DMS153 treated with DMSO at 0.1 percent for 48 hours (cell line): ENCODE results near the gene TBCC.
"Not testable (repeated sequence)": the region's sequence is repeated elsewhere in the genome, so short reads cannot be mapped to it uniquely, and the experiment has no call there.

Experiments
- DNase-seq: peaks from one replicate; lab custom pipeline; 2025; ENCODE audit not compliant: unreplicated experiment; lab: John Stamatoyannopoulos, UW

The TBCC gene

GRCh38 chr6:42745640-42746462 lies at the start of gene TBCC:
TSS of gene TBCC (minus strand) at chr6:42746103. CDS start at chr6:42746073, 30 bp downstream.
- DNase-seq, result peak; percentile 95

- DNase-seq, result no peak
Observed at GRCh38 chr6:42795651-42796050, 49.7 kb upstream of the TBCC start.

- no peak for DNase-seq
Observed at GRCh38 chr6:42791706-42792320, 45.9 kb upstream of the TBCC start.

GRCh38 chr6:42790549-42791181 lies 44.8 kb upstream of the TBCC start:
- no peak for DNase-seq

DNA sequence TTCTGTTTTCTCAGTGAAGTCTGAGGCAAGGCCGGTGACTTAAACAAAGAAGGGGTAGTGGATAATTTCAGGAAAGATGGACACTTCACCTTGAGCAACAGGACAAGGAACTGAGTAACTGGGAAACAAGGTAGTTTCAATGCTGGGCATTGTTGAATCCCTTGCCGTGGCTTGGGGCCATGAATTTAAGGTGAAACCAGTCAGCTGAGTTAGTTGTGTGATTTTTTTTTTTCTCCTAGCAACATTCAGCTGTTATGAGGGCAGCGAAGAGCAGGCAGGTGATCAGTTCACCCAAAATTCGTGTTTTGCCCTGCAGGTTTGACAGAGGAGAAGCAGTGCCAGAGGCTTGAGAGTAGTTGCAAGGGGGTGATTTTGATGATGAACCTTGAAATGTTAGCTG lies 42.8 kb upstream of the TBCC start:
- DNase-seq, result no peak

GRCh38 chr6:42787063-42787472 lies 41.2 kb upstream of the TBCC start:
- DNase-seq, result no peak

DNA sequence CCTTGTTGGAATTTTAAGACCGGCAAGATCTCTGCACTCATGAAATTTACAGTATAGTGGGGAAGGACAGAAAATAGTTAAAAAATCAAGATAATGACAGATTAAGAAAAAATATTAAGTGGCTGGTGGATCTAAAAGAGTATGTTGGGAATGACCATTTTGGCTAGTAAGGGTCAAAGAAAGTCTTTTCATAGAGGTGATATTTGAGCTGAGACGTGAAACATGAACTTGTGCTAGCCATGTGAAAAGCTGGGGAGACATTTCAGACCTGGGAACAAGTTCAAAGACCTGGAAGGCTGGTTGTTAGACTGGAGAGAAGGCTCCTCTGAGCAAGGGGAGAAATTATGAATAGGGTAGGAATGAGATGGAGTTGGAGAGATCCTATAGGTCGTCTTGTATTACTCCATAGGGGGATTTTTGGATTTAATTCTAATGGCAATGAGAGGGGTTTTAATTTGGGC lies 40.7 kb upstream of the TBCC start:
- no peak for DNase-seq

DNA sequence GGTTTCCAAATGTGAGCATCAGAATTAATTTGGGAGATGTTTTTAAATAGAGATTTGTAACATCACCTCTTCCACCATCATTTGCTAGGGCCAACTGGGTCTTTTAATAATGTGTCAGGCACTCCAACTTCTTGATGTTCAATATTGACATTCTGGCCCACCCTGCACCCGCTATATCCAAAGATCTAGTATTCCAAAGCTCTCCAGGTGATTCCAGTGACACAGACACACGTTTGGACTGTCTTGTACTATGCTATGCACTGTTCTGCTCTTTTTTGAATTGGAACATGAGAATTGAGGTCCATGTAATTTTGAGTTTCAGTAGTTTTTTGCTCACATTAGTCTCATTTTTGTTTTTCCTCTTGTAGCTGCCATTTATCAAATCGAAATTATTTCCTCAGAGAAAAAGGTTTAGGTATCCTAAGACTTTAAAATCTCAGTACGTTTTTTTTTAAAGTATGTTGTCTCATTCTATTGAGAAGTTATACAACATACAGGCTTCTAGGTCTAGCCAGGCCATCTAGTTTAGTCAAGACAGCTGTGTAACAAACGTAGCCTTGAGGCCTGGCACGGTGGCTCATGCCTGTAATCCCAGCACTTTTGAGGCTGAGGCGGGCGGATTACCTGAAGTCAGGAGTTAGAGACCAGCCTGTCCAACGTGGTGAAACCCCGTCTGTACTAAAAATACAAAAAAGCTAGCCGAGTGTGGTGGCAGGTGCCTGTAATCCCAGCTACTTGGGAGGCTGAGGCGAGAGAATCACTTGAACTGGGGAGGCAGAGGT lies 39.0 kb upstream of the TBCC start:
- no peak for DNase-seq

- DNase-seq, result no peak
Observed at GRCh38 chr6:42783876-42784642, 38.2 kb upstream of the TBCC start.

- peak; percentile 30 for DNase-seq
Observed at GRCh38 chr6:42783177-42783875, 37.4 kb upstream of the TBCC start.

GRCh38 chr6:42782689-42783176 lies 36.8 kb upstream of the TBCC start:
- DNase-seq, result peak; percentile 40

DNA sequence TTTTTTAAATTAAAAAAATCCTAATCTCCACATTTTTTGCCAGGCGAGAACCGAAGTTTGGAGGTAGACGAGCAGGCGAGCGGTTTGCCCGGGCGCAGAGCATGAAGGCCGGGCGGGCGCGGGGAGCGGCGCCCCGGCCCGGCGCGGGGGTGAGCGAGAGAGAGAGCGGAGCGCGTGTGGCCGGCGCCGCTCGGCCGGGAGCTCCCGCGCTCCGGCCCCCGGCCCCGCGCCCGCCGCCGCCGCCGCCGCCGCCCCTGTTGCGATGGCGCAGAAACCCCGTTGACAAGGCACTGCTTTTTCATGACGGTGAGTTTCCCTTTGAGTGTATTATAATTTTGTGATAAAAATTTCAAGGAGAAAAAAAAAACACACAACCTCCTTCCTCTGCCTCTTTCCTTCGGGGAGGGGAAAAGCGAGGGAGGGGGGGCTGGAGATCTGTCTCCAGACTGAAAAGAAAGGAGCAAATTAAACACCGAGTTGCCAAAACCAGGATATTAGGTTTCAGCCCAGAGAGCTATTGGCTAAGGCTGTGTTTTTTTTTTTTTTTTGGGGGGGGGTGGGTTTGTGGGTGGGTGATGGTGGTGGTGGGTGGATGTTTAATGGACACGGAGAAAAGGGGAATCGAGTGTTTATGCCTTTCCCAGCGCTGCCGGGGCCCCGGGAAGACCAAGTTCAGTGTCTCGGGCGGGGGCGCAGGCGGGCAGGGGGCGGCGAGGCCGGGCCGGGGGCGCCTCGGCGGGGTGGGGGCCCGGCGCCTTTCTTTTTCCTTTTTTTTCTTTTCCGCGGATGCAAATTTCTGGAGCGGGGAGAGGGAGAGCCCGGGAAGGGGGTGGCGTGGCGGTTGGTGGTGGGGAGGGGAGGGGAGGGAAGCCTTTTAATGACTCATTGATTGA lies 36.1 kb upstream of the TBCC start, which contains the start of gene BICRAL:
BICRAL (plus strand) TSS at position 257 of the 893 bp plus-strand sequence. CDS start 39,971 bp downstream, outside the sequence.
- peak; percentile 18 for DNase-seq

DNA sequence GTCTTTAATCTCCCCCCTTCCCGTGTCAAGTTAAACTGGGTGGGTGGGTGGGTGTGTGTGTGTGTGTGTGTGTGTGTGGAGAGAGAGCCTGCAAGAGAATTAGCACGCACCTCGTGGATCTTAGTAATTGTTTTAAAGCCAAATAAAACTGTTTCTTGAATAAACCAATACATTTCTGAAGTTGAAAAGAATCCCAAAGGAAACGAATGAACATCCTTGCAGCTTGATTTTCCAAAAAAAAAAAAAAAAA lies 35.6 kb upstream of the TBCC start:
- DNase-seq, result no peak

GRCh38 chr6:42779521-42779920 lies 33.6 kb upstream of the TBCC start:
- no peak for DNase-seq

- no peak for DNase-seq
Observed at GRCh38 chr6:42778122-42778521, 32.2 kb upstream of the TBCC start.

GRCh38 chr6:42777126-42777822 lies 31.4 kb upstream of the TBCC start:
- DNase-seq, result no peak

DNA sequence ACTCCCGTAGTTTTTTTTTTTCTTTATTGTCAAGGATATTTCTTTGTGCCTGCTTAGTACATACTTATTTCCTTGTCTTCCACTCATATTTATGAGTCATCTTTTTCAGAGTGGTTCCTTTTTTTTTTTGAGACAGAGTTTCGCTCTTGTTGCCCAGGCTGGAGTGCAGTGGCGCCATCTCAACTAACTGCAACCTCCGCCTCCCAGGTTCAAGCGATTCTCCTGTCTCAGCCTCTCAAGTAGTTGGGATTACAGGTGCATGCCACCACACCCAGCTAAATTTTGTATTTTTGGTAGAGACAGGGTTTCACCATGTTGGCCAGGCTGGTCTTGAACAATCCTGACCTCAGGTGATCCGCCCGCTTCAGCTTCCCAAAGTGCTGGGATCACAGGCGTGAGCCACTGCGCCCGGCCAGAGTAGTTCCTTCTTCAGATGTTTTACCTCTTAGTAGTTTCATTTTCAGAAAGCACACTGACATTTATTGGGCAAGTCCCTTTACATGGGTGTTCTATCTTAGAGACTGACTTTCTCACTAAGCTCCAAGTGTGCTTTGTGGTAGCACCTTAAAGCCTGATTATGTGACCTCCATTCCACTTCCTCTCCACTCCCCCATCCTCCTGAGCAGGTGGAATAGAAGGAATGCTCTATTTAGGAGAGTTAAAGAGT lies 29.1 kb upstream of the TBCC start:
- DNase-seq, result not testable (repeated sequence)

GRCh38 chr6:42774201-42774600 lies 28.3 kb upstream of the TBCC start:
- DNase-seq, result no peak
